BE2C (cell line): ENCODE measurements around the gene IRAK3. TPM values are rescaled to one million over a fixed set of nuclear protein-coding genes. Genes with fewer than 3 reads are reported as not detected.

Experiments used
- DNase-seq: peaks from one replicate; pipeline ENCODE4 v3.0.0-alpha.2; 2020
- H3K27me3 ChIP-seq: fragments of 250-450 bp; sonication (Bioruptor Pico); 2 replicates; pipeline ENCODE4 v1.5.1; 2020; ENCODE audit warnings: mild to moderate bottlenecking
- H3K36me3 ChIP-seq: fragments of 250-450 bp; sonication (Bioruptor Pico); 2 replicates; pipeline ENCODE4 v1.5.1; 2020; ENCODE audit warnings: mild to moderate bottlenecking
- H3K4me1 ChIP-seq: fragments of 250-450 bp; sonication (Bioruptor Pico); 2 replicates; pipeline ENCODE4 v1.5.1; 2020
- H3K4me3 ChIP-seq: 2 replicates; pipeline ENCODE4 v1.5.1; 2011; ENCODE audit warnings: low read depth, low read length
- H3K9me3 ChIP-seq: fragments of 250-450 bp; sonication (Bioruptor Pico); 2 replicates; pipeline ENCODE4 v1.5.1; 2020
- CTCF ChIP-seq: IDR thresholded peaks from 2 replicates; pipeline ENCODE4 v1.5.1; 2012; ENCODE audit warnings: mild to moderate bottlenecking, low read depth, low read length
- polyA plus RNA-seq: library from polyadenylated mRNA; unstranded; fragments of >200 nt; gene quantifications from one replicate; pipeline ENCODE4 v1.2.1, GENCODE V29; 2012; ENCODE audit warnings: low read depth, missing spikeins; ENCODE audit not compliant: insufficient read length, insufficient read depth

Gene IRAK3, protein sequence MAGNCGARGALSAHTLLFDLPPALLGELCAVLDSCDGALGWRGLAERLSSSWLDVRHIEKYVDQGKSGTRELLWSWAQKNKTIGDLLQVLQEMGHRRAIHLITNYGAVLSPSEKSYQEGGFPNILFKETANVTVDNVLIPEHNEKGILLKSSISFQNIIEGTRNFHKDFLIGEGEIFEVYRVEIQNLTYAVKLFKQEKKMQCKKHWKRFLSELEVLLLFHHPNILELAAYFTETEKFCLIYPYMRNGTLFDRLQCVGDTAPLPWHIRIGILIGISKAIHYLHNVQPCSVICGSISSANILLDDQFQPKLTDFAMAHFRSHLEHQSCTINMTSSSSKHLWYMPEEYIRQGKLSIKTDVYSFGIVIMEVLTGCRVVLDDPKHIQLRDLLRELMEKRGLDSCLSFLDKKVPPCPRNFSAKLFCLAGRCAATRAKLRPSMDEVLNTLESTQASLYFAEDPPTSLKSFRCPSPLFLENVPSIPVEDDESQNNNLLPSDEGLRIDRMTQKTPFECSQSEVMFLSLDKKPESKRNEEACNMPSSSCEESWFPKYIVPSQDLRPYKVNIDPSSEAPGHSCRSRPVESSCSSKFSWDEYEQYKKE
- not detected for polyA plus RNA-seq

DNA sequence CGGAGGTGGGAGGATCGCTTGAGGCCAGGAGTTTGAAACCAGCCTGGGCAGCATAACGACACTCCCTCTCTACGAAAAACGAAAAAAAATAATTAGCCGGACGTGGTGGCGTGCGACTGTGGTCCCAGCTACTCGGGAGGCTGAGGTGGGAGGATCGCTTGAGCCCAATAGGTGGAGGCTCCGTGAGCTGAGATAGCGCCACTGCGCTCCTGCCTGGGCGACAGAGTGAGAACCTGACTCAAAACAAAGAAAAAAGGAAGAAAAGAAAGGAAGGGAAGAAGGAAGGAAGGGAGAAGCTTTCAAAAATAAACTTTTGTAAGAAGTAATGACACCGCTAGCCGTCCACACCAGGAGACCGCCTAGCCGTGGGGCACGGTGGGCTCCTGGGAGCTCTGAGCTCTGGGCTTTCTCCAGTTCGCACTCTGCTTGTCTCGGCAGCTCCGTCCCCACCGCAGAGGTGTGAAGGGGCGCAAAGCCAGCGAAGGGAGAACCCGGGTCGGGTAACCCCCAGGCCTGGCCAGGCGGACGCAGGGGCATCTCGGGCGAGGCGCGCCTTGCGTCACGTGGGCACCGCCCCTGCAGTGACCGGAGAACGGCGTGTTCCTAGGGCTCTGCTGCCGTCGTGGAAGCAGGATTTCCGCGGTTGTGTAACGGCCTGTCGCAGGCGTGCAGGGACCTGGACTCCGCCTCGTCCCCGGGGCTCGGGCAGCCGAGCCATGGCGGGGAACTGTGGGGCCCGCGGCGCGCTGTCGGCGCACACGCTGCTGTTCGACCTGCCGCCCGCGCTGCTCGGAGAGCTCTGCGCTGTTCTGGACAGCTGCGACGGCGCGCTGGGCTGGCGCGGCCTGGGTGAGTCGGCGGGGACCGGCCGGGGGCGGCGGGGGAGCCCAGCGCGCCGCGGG lies at the start of gene IRAK3:
IRAK3 (plus strand) TSS at position 631 of the 902 bp plus-strand sequence; CDS start at position 717, 86 bp downstream.
- Histone ChIP-seq H3K27me3 (peaks cover 61% of the 10 kb centered on the region), H3K4me1 (no peaks in the 10 kb centered on the region), H3K9me3 (no peaks in the 10 kb centered on the region; the same call in 1 of the 2 replicates), H3K36me3 (no peaks in the 10 kb centered on the region), H3K4me3 (no peak within 1 kb of the TSS)
- no peak for TF ChIP-seq CTCF
- peak; percentile 14 for DNase-seq

GRCh38 chr12:66139328-66139727 lies 49.7 kb upstream of the IRAK3 start:
- TF ChIP-seq CTCF: no peak
- H3K27me3 ChIP-seq: no peaks in the 10 kb centered on the region
- DNase-seq: no peak
- H3K36me3 ChIP-seq: no peaks in the 10 kb centered on the region; the same call in 1 of the 2 replicates
- no peak overlapping the region for H3K4me3 ChIP-seq
- H3K9me3 ChIP-seq: no peaks in the 10 kb centered on the region; the same call in 1 of the 2 replicates
- no peaks in the 10 kb centered on the region for H3K4me1 ChIP-seq

DNA sequence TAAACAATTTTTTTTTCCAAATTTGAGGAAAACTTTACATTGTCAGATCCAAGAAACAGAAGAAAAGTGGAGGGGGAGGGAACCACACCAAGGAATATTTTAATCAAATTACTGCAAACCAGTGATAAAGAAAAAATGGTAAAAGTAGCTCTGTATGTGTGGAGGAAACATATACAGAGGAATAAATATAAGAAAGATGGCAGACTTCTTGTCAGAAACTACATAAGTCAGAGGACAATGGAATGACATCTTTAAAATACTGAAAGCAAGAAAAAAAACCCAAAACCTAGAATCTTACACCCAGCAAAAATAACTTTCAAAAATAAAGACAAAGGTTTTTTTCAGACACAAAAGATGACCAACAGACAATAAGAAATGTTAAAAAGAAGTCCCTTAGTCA lies 48.3 kb upstream of the IRAK3 start:
- DNase-seq: no peak
- Histone ChIP-seq H3K4me3 (no peak overlapping the region), H3K27me3 (no peaks in the 10 kb centered on the region), H3K36me3 (no peaks in the 10 kb centered on the region; the same call in 1 of the 2 replicates), H3K4me1 (no peaks in the 10 kb centered on the region), H3K9me3 (no peaks in the 10 kb centered on the region; the same call in 1 of the 2 replicates)
- TF ChIP-seq CTCF: no peak

DNA sequence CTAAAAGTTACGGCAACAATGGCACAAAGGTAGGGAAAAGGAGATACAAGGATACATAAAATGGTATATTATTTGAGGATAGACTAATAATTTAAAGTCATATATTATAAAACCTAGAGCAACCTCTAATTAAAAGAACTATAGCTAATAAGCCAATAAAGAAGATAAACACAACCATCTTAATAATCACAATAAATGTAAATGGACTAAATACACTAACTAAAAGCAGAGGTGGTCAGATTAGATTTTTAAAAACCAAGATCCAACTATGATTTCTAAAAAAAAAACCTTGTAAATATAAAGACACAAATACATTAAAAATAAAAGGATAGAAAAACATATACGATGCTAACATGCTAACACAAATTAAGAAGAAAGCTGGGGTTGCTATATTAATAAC lies 47.7 kb upstream of the IRAK3 start:
- Histone ChIP-seq H3K9me3 (no peaks in the 10 kb centered on the region; the same call in 1 of the 2 replicates), H3K4me1 (no peaks in the 10 kb centered on the region), H3K4me3 (no peak overlapping the region), H3K27me3 (no peaks in the 10 kb centered on the region), H3K36me3 (no peaks in the 10 kb centered on the region; the same call in 1 of the 2 replicates)
- no peak for TF ChIP-seq CTCF
- no peak for DNase-seq

DNA sequence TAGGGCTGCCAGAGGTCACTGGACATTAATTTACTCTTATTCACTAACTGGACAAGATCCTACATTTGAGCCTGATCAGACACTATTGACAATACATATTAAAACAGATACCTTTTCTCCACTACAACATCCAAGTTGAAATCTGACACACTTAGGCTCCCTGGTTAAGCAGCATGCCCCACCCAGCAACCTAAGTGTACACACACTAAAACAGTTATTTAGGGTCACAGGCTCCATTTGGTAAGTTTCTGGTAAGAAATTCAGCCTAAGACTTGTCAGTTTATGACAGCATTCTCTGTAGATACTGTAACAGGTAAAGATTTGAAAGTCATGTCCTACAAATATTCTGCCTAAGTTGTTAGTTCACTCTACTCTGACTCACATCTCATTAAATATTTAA lies 46.2 kb upstream of the IRAK3 start:
- no peak for DNase-seq
- Histone ChIP-seq H3K4me1 (no peaks in the 10 kb centered on the region), H3K36me3 (no peaks in the 10 kb centered on the region; the same call in 1 of the 2 replicates), H3K4me3 (no peak overlapping the region), H3K9me3 (no peaks in the 10 kb centered on the region; the same call in 1 of the 2 replicates), H3K27me3 (no peaks in the 10 kb centered on the region)
- no peak for TF ChIP-seq CTCF
